SK-N-SH (cell line): ENCODE results near the gene ATP6V0C. TPM values are rescaled to one million over a fixed set of nuclear protein-coding genes. Genes with fewer than 3 reads are reported as not detected.

Source experiments
- CTCF ChIA-PET: fragments of 300-600, 350-600 bp; formaldehyde crosslinking; extraction: SDS; loops from one replicate; lab custom pipeline; 2021; lab: Yijun Ruan, JAX
- POLR2A ChIA-PET: fragments of 350-600 bp; sonication (Branson Sonifier 250); formaldehyde crosslinking; extraction: SDS; loops from one replicate; lab custom pipeline; 2020; ENCODE audit warnings: antibody characterized with exemption, inconsistent platforms; lab: Yijun Ruan, JAX
- DNase-seq: peaks from one replicate; pipeline ENCODE4 v3.0.0; 2012
- H2AFZ ChIP-seq: fragments of 200-600 bp; sonication (generic); 2 replicates; pipeline ENCODE4 v1.8.1; 2016; ENCODE audit warnings: antibody characterized with exemption, mild to moderate bottlenecking, low read depth
- H3F3A ChIP-seq: fragments of 200-600 bp; sonication (generic); replicated peaks from 2 replicates; pipeline ENCODE3; 2016; ENCODE audit warnings: antibody characterized with exemption, mild to moderate bottlenecking; ENCODE audit not compliant: insufficient read depth
- H3K27ac ChIP-seq, 2 experiments: fragments of 200-500 bp in 1 of 2; fragments of 200-600 bp in 1 of 2; sonication (Bioruptor generic) in 1 of 2; sonication (generic), shearing (Covaris generic) in 1 of 2; 2 replicates each; pipeline versions ENCODE4 v1.5.1 to v1.6.1; 2014 to 2016; ENCODE audit warnings: low read depth in 2 of 2, inconsistent platforms in 1 of 2, low read length in 1 of 2, mild to moderate bottlenecking in 1 of 2, mixed read lengths in 1 of 2
- H3K27me3 ChIP-seq: fragments of 200-600 bp; sonication (generic), shearing (Covaris generic); 2 replicates; pipeline ENCODE4 v1.6.1; 2016; ENCODE audit warnings: mixed run types; ENCODE audit not compliant: insufficient read depth
- H3K36me3 ChIP-seq, 2 experiments: fragments of 200-500 bp in 1 of 2; fragments of 200-600 bp in 1 of 2; sonication (Bioruptor generic) in 1 of 2; sonication (generic) in 1 of 2; replicated peaks in 1 of 2; 2 replicates each; pipeline versions ENCODE3 to v1.5.1; 2014 to 2016; ENCODE audit warnings: low read length in 1 of 2, mild to moderate bottlenecking in 1 of 2; ENCODE audit not compliant: insufficient read depth in 2 of 2, control insufficient read depth in 1 of 2
- H3K4me1 ChIP-seq, 2 experiments: fragments of 200-500 bp in 1 of 2; fragments of 200-600 bp in 1 of 2; sonication (Bioruptor generic) in 1 of 2; sonication (generic), shearing (Covaris generic) in 1 of 2; 2 replicates each; pipeline versions ENCODE4 v1.5.1 to v1.6.1; 2014 to 2016; ENCODE audit warnings: low read depth in 1 of 2, low read length in 1 of 2, mixed run types in 1 of 2; ENCODE audit not compliant: insufficient read depth in 2 of 2, control insufficient read depth in 1 of 2
- H3K4me2 ChIP-seq: fragments of 200-600 bp; sonication (generic), shearing (Covaris generic); 2 replicates; pipeline ENCODE4 v1.6.1; 2017; ENCODE audit warnings: mixed run types
- H3K4me3 ChIP-seq, 2 experiments: fragments of 200-500 bp in 1 of 2; fragments of 200-600 bp in 1 of 2; sonication (Bioruptor generic) in 1 of 2; sonication (generic), shearing (Covaris generic) in 1 of 2; 2 replicates each; pipeline versions ENCODE4 v1.5.1 to v1.8.1; 2014 to 2016; ENCODE audit warnings: low read depth in 2 of 2, inconsistent platforms in 1 of 2, low read length in 1 of 2, mild to moderate bottlenecking in 1 of 2, mixed read lengths in 1 of 2, moderate library complexity in 1 of 2
- H3K79me2 ChIP-seq: fragments of 200-600 bp; sonication (generic); 2 replicates; pipeline ENCODE4 v1.8.1; 2017; ENCODE audit warnings: mild to moderate bottlenecking; ENCODE audit not compliant: insufficient read depth
- H3K9ac ChIP-seq: fragments of 200-600 bp; sonication (generic); 2 replicates; pipeline ENCODE4 v1.6.1; 2017; ENCODE audit warnings: mixed run types
- H3K9me2 ChIP-seq: fragments of 200-600 bp; sonication (generic); 2 replicates; pipeline ENCODE4 v1.6.1; 2017; ENCODE audit warnings: mixed run types
- H3K9me3 ChIP-seq: fragments of 200-600 bp; sonication (generic); 2 replicates; pipeline ENCODE4 v1.6.1; 2017; ENCODE audit warnings: mixed run types, mild to moderate bottlenecking, moderate library complexity
- H4K20me1 ChIP-seq: fragments of 200-600 bp; sonication (generic); 2 replicates; pipeline ENCODE4 v1.6.1; 2017; ENCODE audit warnings: mild to moderate bottlenecking, mixed run types; ENCODE audit not compliant: insufficient read depth
- EP300 ChIP-seq, 2 experiments: IDR thresholded peaks; 2 replicates each; pipeline versions ENCODE4 v1.4.0 to v1.6.1; 2012; ENCODE audit warnings: borderline replicate concordance in 1 of 2, low read depth in 1 of 2, low read length in 1 of 2
- FOXJ3 ChIP-seq: sonication (generic); formaldehyde crosslinking; IDR thresholded peaks from 2 replicates; pipeline ENCODE4 v1.5.1; 2020; ENCODE audit warnings: mild to moderate bottlenecking, missing genetic modification reagents
- MEF2A ChIP-seq: IDR thresholded peaks from 2 replicates; pipeline ENCODE4 v1.4.0; 2012; ENCODE audit warnings: low read depth, borderline replicate concordance
- NFIC ChIP-seq: IDR thresholded peaks from 2 replicates; pipeline ENCODE4 v1.4.0; 2012; ENCODE audit warnings: borderline replicate concordance
- PBX3 ChIP-seq: IDR thresholded peaks from 2 replicates; pipeline ENCODE4; 2012
- RCOR1 ChIP-seq: fragments of 150-350 bp; IDR thresholded peaks from 2 replicates; pipeline ENCODE4 v1.6.1; 2017; ENCODE audit warnings: antibody characterized with exemption, low read length
- REST ChIP-seq: IDR thresholded peaks from 2 replicates; pipeline ENCODE4 v1.6.1; 2012; ENCODE audit warnings: mild to moderate bottlenecking, low read depth, low read length, moderate library complexity
- USF2 ChIP-seq: fragments of 150-350 bp; IDR thresholded peaks from 2 replicates; pipeline ENCODE4 v1.6.1; 2017; ENCODE audit warnings: antibody characterized with exemption, low read length, low read depth, borderline replicate concordance
- YY1 ChIP-seq: IDR thresholded peaks from 2 replicates; pipeline ENCODE4 v1.4.0; 2012; ENCODE audit warnings: low read depth, mild to moderate bottlenecking
- WGBS: methylation state at CpG from one replicate; pipeline ENCODE4 v1.1.6; 2017; ENCODE audit warnings: low lambda C conversion rate; 5-methylcytosine and 5-hydroxymethylcytosine counted together
- polyA plus RNA-seq, 3 experiments: library from polyadenylated mRNA; depleted of rRNA; stranded (reverse); fragments of >200 nt; gene quantifications; 2 replicates each; pipeline ENCODE4 v1.2.3, GENCODE V29; 2012

Gene ATP6V0C
- polyA plus RNA-seq, 1 of the 3 experiments (the other 2 are of a cell fraction) = 80.1 TPM

GRCh38 chr16:2496223-2497115 is 17.3 kb upstream of the ATP6V0C start:
- Histone ChIP-seq H2AFZ (no peak overlapping the region), H4K20me1 (0 out of 2 replicates have a peak, but pooled peaks cover 4% of the 10 kb centered on the region), H3K9me3 (no peaks in the 10 kb centered on the region), H3K9ac (no peak overlapping the region), H3K4me1 (peaks cover 0 to 22% of the 10 kb centered on the region in 2 experiments; a peak in 1 of 4 replicates), H3F3A (no peaks in the 10 kb centered on the region), H3K27ac (peak overlapping the region in 1 of 2 experiments; percentile 72; a peak in 1 of 4 replicates), H3K9me2 (no peaks in the 10 kb centered on the region), H3K36me3 (peaks cover 0 to 16% of the 10 kb centered on the region in 2 experiments), H3K4me2 (no peak overlapping the region), H3K27me3 (no peaks in the 10 kb centered on the region), H3K4me3 (no peak overlapping the region), H3K79me2 (no peaks in the 10 kb centered on the region)
- DNase-seq = no peak
- WGBS = 95% methylated on average over 46 of the region's 62 CpGs
- CTCF ChIA-PET = interaction anchor here (1.0 to 1.3 kb wide), 3 partner anchors 14 to 68 kb away, joined by 3 read pairs; partner anchors contain the start of gene TEDC2
- no peak for TF ChIP-seq RCOR1
- no peak for TF ChIP-seq EP300 (IDR thresholded peaks at IDR 0.05; ENCODE audit: borderline replicate concordance in 1 of 2, low read depth in 1 of 2, low read length in 1 of 2)
- no peak for TF ChIP-seq YY1
- no peak for TF ChIP-seq MEF2A
- no peak for TF ChIP-seq USF2
- TF ChIP-seq NFIC = no peak
- TF ChIP-seq REST = no peak
- no peak for TF ChIP-seq PBX3
- no peak for TF ChIP-seq FOXJ3 (CRISPR knock-in tag)
- POLR2A ChIA-PET = interaction anchor here (0.6 to 0.8 kb wide), 2 partner anchors 14 to 28 kb away, joined by 5 to 6 read pairs; no protein-coding TSS in a partner anchor
